Measurements from ENCODE around the gene NUP62.

GRCh38 chr19:49920624-49921363 lies 8.5 kb downstream of the NUP62 start:
- TF ChIP-seq CTCF (IDR thresholded peaks at IDR 0.05), result no peak
- no peak for TF ChIP-seq POLR2A (IDR thresholded peaks at IDR 0.05)
